Measurements from ENCODE around the gene EMSY.
"Not testable (repeated sequence)": the region's sequence is repeated elsewhere in the genome, so short reads cannot be mapped to it uniquely, and the experiment has no call there.

GRCh38 chr11:76595091-76595490 lies 150.3 kb downstream of the EMSY start:
- TF ChIP-seq, protein P1, sequence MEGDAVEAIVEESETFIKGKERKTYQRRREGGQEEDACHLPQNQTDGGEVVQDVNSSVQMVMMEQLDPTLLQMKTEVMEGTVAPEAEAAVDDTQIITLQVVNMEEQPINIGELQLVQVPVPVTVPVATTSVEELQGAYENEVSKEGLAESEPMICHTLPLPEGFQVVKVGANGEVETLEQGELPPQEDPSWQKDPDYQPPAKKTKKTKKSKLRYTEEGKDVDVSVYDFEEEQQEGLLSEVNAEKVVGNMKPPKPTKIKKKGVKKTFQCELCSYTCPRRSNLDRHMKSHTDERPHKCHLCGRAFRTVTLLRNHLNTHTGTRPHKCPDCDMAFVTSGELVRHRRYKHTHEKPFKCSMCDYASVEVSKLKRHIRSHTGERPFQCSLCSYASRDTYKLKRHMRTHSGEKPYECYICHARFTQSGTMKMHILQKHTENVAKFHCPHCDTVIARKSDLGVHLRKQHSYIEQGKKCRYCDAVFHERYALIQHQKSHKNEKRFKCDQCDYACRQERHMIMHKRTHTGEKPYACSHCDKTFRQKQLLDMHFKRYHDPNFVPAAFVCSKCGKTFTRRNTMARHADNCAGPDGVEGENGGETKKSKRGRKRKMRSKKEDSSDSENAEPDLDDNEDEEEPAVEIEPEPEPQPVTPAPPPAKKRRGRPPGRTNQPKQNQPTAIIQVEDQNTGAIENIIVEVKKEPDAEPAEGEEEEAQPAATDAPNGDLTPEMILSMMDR (conservative IDR thresholded peaks at IDR 0.05; ENCODE audit: low read depth, low read length): not testable (repeated sequence)
- TF ChIP-seq EZH2 (IDR thresholded peaks at IDR 0.05; ENCODE audit: borderline replicate concordance, low read depth, low read length, poor library complexity, severe bottlenecking): not testable (repeated sequence)
